Aorta (tissue), 5 donors: Measurements from ENCODE around the gene PCDHGA3. TPM values are rescaled to one million over a fixed set of nuclear protein-coding genes. Genes with fewer than 3 reads are reported as not detected.
A peak's percentile ranks its signal among the peaks of the same experiment; 100 is the strongest.
"Not testable (repeated sequence)": the region's sequence is repeated elsewhere in the genome, so short reads cannot be mapped to it uniquely, and the experiment has no call there.

Experiments
- ATAC-seq: fragments of 200-7000 bp; cut with Tn5 transposase; one replicate; pipeline ENCODE4 v1.9.1; 2022; ENCODE audit warnings: moderate library complexity; ENCODE audit not compliant: low FRiP score
- DNase-seq, 2 donors: peaks; one replicate each; pipeline ENCODE4 v3.0.0-alpha.2; 2020
- H3K27ac ChIP-seq, 2 donors: one replicate each; pipeline ENCODE4 v1.5.1; 2013; ENCODE audit warnings: low read length in 2 of 2, mild to moderate bottlenecking in 2 of 2, moderate library complexity in 2 of 2, control low read depth in 1 of 2, inconsistent platforms in 1 of 2, low read depth in 1 of 2
- H3K27me3 ChIP-seq, 2 donors: one replicate each; pipeline ENCODE4 v1.6.1; 2013; ENCODE audit warnings: control low read depth in 1 of 2, low read length in 1 of 2, mild to moderate bottlenecking in 1 of 2, moderate library complexity in 1 of 2; ENCODE audit not compliant: insufficient read depth in 2 of 2, control insufficient read depth in 1 of 2
- H3K36me3 ChIP-seq, 2 donors: one replicate each; pipeline ENCODE4 v1.6.1; 2013; ENCODE audit warnings: control low read depth in 1 of 2, low read length in 1 of 2, mild to moderate bottlenecking in 1 of 2; ENCODE audit not compliant: insufficient read depth in 2 of 2, control insufficient read depth in 1 of 2
- H3K4me1 ChIP-seq, 2 donors: one replicate each; pipeline ENCODE4 v1.6.1; 2013; ENCODE audit warnings: low read length in 2 of 2, control low read depth in 1 of 2, mild to moderate bottlenecking in 1 of 2, moderate library complexity in 1 of 2; ENCODE audit not compliant: insufficient read depth in 2 of 2, control insufficient read depth in 1 of 2
- H3K4me3 ChIP-seq, 2 donors: one replicate each; pipeline ENCODE4 v1.5.1; 2013; ENCODE audit warnings: low read length in 2 of 2, control low read depth in 1 of 2, mild to moderate bottlenecking in 1 of 2
- H3K9me3 ChIP-seq: one replicate; pipeline ENCODE4 v1.6.1; 2013; ENCODE audit warnings: mild to moderate bottlenecking, low read length; ENCODE audit not compliant: control insufficient read depth
- whole genome bisulfite sequencing, 2 donors: extraction: QIAGEN DNeasy Blood & Tissue Kit; methylation state at CpG; one replicate each; pipeline ENCODE4 v1.1.7; 2013; 5-methylcytosine and 5-hydroxymethylcytosine counted together
- intact Hi-C, 2 donors: fragments of 100-400 bp; cut with DNase I; formaldehyde crosslinking; loops; one replicate each; pipeline versions ENCODE4 v1.14.2 to v1.15.0; 2022
- polyA plus RNA-seq, 2 donors: library from polyadenylated mRNA; stranded (reverse); fragments of 200-250 nt; gene quantifications; one replicate each; pipeline ENCODE4 v1.2.3, GENCODE V29; 2013
- total RNA-seq, 2 donors: library from RNA; stranded (reverse); fragmentation: NEBNext Ultra II Directional; extraction: Animal tissue kit (Norgen Biotek cat#: 25700); gene quantifications; one replicate each; pipeline ENCODE4 v1.2.1, GENCODE V29; 2021
- donor health status: healthy with polysubstance abuse.
- donor health status: Bipolar disorder and iron deficiency.
- donor health status: DM: no; HTN: no; CAD: no.
- donor health status: DM: no; HTN: no; CAD: no.
- donor health status: DM: yes; HTN: yes; CAD: no.

Gene PCDHGA3
- total and polyA plus RNA-seq, 4 donors, result 0.50 to 7.4 (median 3.3) TPM

DNA sequence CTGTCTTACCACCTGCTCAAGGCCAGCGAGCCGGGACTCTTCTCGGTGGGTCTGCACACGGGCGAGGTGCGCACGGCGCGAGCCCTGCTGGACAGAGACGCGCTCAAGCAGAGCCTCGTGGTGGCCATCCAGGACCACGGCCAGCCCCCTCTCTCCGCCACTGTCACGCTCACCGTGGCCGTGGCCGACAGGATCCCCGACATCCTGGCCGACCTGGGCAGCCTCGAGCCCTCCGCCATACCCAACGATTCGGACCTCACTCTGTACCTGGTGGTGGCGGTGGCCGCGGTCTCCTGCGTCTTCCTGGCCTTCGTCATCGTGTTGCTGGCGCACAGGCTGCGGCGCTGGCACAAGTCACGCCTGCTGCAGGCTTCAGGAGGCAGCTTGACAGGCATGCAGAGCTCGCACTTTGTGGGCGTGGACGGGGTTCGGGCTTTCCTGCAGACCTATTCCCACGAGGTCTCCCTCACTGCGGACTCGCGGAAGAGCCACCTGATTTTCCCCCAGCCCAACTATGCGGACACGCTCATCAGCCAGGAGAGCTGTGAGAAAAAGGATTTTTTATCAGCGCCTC is 2.8 kb upstream of the PCDHGA3 start:
- intact Hi-C loops, result not testable (repeated sequence)
- 38 to 57% methylated on average over 30 to 45 of the region's 45 CpGs for WGBS, 2 donors

GRCh38 chr5:141342773-141343172 is 856 bp upstream of the PCDHGA3 start:
- 9 to 24% methylated on average over 1 of the region's 1 CpG for WGBS, 2 donors
- Histone ChIP-seq H3K9me3 (peaks cover 42% of the 10 kb centered on the region), H3K27me3 (peaks cover 0 to 1% of the 10 kb centered on the region in 2 donors), H3K4me3 (no peak overlapping the region), H3K4me1 (no peaks in the 10 kb centered on the region), H3K36me3 (no peaks in the 10 kb centered on the region), H3K27ac (no peak overlapping the region)
- intact Hi-C loops, result no loop called here
- ATAC-seq (no peak), DNase-seq (no peak)

More for the DNA sequence above, 2.8 kb upstream of the PCDHGA3 start:
- ATAC-seq, H3K27ac ChIP-seq, DNase-seq, H3K36me3 ChIP-seq, H3K27me3 ChIP-seq, H3K4me1 ChIP-seq: not testable (repeated sequence)
- Histone ChIP-seq H3K9me3 (peaks cover 38% of the 10 kb centered on the region), H3K4me3 (peak overlapping the region in 1 of 2 donors; percentile 15)

- Histone ChIP-seq H3K4me3 (peak overlapping the region; percentile 29 to 35), H3K27ac (no peak overlapping the region), H3K36me3 (no peaks in the 10 kb centered on the region), H3K4me1 (no peaks in the 10 kb centered on the region), H3K27me3 (peaks cover 0 to 1% of the 10 kb centered on the region in 2 donors), H3K9me3 (peaks cover 36% of the 10 kb centered on the region)
- ATAC-seq (no peak), DNase-seq (no peak)
- 19 to 23% methylated on average over 31 of the region's 31 CpGs for WGBS, 2 donors
- intact Hi-C loops, result no loop called here
Measured at GRCh38 chr5:141343953-141344463, 379 bp downstream of the PCDHGA3 start.

DNA sequence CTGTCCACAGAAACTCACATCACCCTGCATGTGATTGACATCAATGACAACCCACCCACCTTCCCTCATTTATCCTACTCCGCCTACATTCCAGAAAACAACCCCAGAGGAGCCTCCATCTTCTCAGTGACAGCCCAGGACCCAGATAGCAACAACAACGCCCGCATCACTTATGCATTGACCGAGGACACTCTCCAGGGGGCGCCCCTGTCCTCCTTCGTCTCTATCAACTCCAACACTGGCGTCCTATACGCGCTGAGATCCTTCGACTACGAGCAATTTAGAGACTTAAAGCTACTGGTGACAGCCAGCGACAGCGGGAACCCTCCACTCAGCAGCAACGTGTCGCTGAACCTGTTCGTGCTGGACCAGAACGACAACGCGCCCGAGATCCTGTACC is 1.7 kb downstream of the PCDHGA3 start:
- Histone ChIP-seq H3K36me3 (no peaks in the 10 kb centered on the region), H3K9me3 (peaks cover 36% of the 10 kb centered on the region), H3K4me3 (no peak overlapping the region), H3K4me1 (no peaks in the 10 kb centered on the region), H3K27ac (no peak overlapping the region), H3K27me3 (peaks cover 0 to 1% of the 10 kb centered on the region in 2 donors)
- DNase-seq, result no peak
- intact Hi-C loops, result no loop called here
- WGBS, 2 donors, result 26 to 33% methylated on average over 20 of the region's 20 CpGs
- ATAC-seq, result no peak

- DNase-seq, intact Hi-C loops, H3K27me3 ChIP-seq: not testable (repeated sequence)
Measured at GRCh38 chr5:141346017-141346416, 2.4 kb downstream of the PCDHGA3 start.

GRCh38 chr5:141349917-141350619 is 6.4 kb downstream of the PCDHGA3 start, which contains the start of gene PCDHGB1:
Gene PCDHGB1 (plus strand): TSS chr5:141350099. CDS start chr5:141350261, 162 bp downstream.
- no peak within 1 kb of the TSS for H3K27ac ChIP-seq
- DNase-seq (peak in 1 of 2 donors; percentile 62), ATAC-seq (no peak)
- no peaks in the 10 kb centered on the region for H3K27me3 ChIP-seq
- intact Hi-C loops, result loop anchor here in 1 of 2 donors (10.0 kb wide), 1 partner anchor 115 kb away; no protein-coding TSS in a partner anchor
- H3K9me3 ChIP-seq, result peaks cover 34% of the 10 kb centered on the region
- H3K4me3 ChIP-seq, result no peak within 1 kb of the TSS
- WGBS, 2 donors, result 21 to 23% methylated on average over 29 of the region's 29 CpGs
- no peaks in the 10 kb centered on the region for H3K4me1 ChIP-seq
- no peaks in the 10 kb centered on the region for H3K36me3 ChIP-seq

More at GRCh38 chr5:141346017-141346416, 2.4 kb downstream of the PCDHGA3 start:
- WGBS, 2 donors, result 32 to 37% methylated on average over 26 to 29 of the region's 35 CpGs
- not testable (repeated sequence) for ATAC-seq, H3K4me1 ChIP-seq, H3K36me3 ChIP-seq, H3K27ac ChIP-seq, H3K4me3 ChIP-seq
- H3K9me3 ChIP-seq, result peaks cover 33% of the 10 kb centered on the region

DNA sequence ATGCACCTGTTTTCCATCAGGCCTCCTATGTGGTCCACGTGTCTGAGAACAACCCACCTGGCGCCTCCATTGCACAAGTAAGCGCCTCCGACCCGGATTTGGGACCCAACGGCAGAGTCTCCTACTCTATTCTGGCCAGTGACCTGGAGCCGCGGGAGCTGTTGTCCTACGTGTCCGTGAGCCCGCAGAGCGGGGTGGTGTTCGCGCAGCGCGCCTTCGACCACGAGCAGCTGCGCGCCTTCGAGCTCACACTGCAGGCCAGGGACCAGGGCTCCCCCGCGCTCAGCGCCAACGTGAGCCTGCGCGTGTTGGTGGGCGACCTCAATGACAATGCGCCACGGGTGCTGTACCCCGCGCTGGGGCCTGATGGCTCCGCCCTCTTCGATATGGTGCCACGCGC is 8.0 kb downstream of the PCDHGA3 start:
- peaks cover 35% of the 10 kb centered on the region for H3K9me3 ChIP-seq
- H3K27me3 ChIP-seq, result no peaks in the 10 kb centered on the region
- no peak overlapping the region for H3K27ac ChIP-seq
- H3K4me1 ChIP-seq, result no peaks in the 10 kb centered on the region
- intact Hi-C loops, result loop anchor here in 1 of 2 donors (10.0 kb wide), 1 partner anchor 117 kb away; no protein-coding TSS in a partner anchor
- H3K36me3 ChIP-seq, result no peaks in the 10 kb centered on the region
- H3K4me3 ChIP-seq, result peak overlapping the region in 1 of 2 donors; percentile 38
- DNase-seq (peak in 1 of 2 donors; percentile 44), ATAC-seq (no peak)
- 28 to 29% methylated on average over 27 to 36 of the region's 36 CpGs for WGBS, 2 donors

GRCh38 chr5:141354900-141355469 is 11.4 kb downstream of the PCDHGA3 start, which contains the start of gene PCDHGA4:
Gene PCDHGA4 (plus strand): TSS chr5:141355021. CDS start chr5:141355108, 87 bp downstream.
- Histone ChIP-seq H3K4me3 (no peak within 1 kb of the TSS), H3K27me3 (no peaks in the 10 kb centered on the region), H3K9me3 (peaks cover 40% of the 10 kb centered on the region), H3K36me3 (no peaks in the 10 kb centered on the region), H3K4me1 (no peaks in the 10 kb centered on the region), H3K27ac (no peak within 1 kb of the TSS)
- intact Hi-C loops, result loop anchor here in 1 of 2 donors (10.0 kb wide), 1 partner anchor 120 kb away; no protein-coding TSS in a partner anchor
- 7 to 15% methylated on average over 29 of the region's 29 CpGs for WGBS, 2 donors
- ATAC-seq (no peak), DNase-seq (peak in 1 of 2 donors; percentile 59)
